Measurements from ENCODE around the gene PDILT. TPM values are rescaled to one million over a fixed set of nuclear protein-coding genes. Genes with fewer than 3 reads are reported as not detected.

Gene PDILT
- total RNA-seq, 1 donor from 2014 or later = not detected

DNA sequence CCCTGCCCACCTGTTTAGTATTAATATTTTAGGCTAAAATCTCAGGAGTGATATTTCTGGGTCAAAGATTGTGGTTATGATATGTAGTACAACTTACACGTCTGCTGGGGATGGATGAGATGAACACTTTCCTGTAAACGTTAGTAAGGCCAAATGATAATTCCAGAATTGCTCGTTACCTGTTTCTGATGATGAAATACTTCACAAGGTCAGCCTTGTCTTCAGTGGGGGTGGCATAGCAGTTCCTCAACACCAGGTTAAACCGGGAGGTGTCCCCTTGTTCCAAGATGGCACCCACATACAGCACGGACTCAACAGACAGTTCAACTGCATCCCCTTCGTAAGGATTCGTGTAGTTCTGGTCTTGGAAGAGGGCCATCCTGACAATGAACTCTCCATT lies 86.5 kb downstream of the PDILT start:
- Histone ChIP-seq H3K27me3 (no peaks in the 10 kb centered on the region), H3K9me3 (no peaks in the 10 kb centered on the region), H3K36me3 (no peaks in the 10 kb centered on the region), H3K4me1 (no peaks in the 10 kb centered on the region), H3K27ac (no peak overlapping the region), H3K4me3 (no peak overlapping the region)
- DNase-seq (ENCODE audit: extremely low spot score in 2 of 2) = no peak
- no peak for TF ChIP-seq POLR2A (IDR thresholded peaks at IDR 0.05)
- TF ChIP-seq, protein P1, sequence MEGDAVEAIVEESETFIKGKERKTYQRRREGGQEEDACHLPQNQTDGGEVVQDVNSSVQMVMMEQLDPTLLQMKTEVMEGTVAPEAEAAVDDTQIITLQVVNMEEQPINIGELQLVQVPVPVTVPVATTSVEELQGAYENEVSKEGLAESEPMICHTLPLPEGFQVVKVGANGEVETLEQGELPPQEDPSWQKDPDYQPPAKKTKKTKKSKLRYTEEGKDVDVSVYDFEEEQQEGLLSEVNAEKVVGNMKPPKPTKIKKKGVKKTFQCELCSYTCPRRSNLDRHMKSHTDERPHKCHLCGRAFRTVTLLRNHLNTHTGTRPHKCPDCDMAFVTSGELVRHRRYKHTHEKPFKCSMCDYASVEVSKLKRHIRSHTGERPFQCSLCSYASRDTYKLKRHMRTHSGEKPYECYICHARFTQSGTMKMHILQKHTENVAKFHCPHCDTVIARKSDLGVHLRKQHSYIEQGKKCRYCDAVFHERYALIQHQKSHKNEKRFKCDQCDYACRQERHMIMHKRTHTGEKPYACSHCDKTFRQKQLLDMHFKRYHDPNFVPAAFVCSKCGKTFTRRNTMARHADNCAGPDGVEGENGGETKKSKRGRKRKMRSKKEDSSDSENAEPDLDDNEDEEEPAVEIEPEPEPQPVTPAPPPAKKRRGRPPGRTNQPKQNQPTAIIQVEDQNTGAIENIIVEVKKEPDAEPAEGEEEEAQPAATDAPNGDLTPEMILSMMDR (IDR thresholded peaks at IDR 0.05) = no peak
- TF ChIP-seq POLR2AphosphoS5 (IDR thresholded peaks at IDR 0.05; ENCODE audit: insufficient read depth in 1 of 2, low read depth in 1 of 2) = no peak
- intact Hi-C loops (cut with DNase I) = no loop called here

DNA sequence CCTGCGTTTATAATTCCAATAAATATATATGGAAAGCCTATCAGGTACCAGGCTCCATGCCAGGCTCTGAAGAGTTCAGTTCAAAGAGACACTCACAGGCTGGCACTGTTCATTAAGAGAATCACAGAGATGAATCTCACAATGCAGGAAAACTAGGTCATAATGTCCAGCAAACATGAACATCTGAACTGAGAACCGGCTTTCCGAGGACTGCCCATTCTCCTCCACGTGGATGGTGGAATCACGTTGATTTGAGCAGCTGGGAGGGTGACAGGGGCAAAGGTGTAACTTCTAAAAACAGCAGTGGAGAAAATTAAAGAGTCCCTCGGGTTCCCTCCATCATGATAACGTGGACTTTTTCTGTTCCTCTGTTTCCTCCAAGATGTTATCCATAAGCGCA lies 87.4 kb downstream of the PDILT start:
- H3K4me1 ChIP-seq = no peaks in the 10 kb centered on the region
- intact Hi-C loops (cut with DNase I) = no loop called here
- no peak overlapping the region for H3K27ac ChIP-seq
- DNase-seq (ENCODE audit: extremely low spot score in 2 of 2) = no peak
- no peaks in the 10 kb centered on the region for H3K36me3 ChIP-seq
- no peaks in the 10 kb centered on the region for H3K27me3 ChIP-seq
- no peak overlapping the region for H3K4me3 ChIP-seq
- H3K9me3 ChIP-seq = no peaks in the 10 kb centered on the region
- no peak for TF ChIP-seq POLR2A (IDR thresholded peaks at IDR 0.05)
- TF ChIP-seq POLR2AphosphoS5 (IDR thresholded peaks at IDR 0.05; ENCODE audit: insufficient read depth in 1 of 2, low read depth in 1 of 2) = no peak
- TF ChIP-seq, protein P1 (IDR thresholded peaks at IDR 0.05) = no peak

DNA sequence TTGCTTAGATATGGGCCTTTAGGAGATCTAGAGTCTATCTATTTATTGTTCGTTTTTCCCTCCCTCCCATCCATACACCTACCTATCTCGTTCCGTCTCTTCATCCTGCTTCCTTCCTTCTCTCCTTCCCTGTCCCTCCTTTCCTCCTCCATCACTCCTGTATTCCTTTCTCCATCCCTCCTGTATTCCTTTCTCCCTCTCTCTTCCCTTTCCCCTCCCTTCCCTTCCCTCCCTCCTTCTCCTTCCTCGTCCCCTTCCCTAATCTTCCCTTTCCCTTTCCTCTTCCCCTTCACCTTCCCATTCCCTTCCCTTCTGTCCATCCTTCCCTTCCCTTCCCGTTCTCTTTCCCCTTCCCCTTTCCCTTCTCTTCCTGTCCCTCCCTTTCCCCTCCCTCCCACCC lies 87.8 kb downstream of the PDILT start:
- H3K36me3 ChIP-seq = no peaks in the 10 kb centered on the region
- TF ChIP-seq, protein P1 (IDR thresholded peaks at IDR 0.05) = no peak
- TF ChIP-seq POLR2AphosphoS5 (IDR thresholded peaks at IDR 0.05; ENCODE audit: insufficient read depth in 1 of 2, low read depth in 1 of 2) = no peak
- TF ChIP-seq POLR2A (IDR thresholded peaks at IDR 0.05) = no peak
- no peak for DNase-seq (ENCODE audit: extremely low spot score in 2 of 2)

GRCh38 chr16:20315764-20316163 lies 88.8 kb downstream of the PDILT start:
- no peak overlapping the region for H3K27ac ChIP-seq
- H3K27me3 ChIP-seq = no peaks in the 10 kb centered on the region
- H3K4me1 ChIP-seq = no peaks in the 10 kb centered on the region
- no peak overlapping the region for H3K4me3 ChIP-seq
- intact Hi-C loops (cut with DNase I) = no loop called here
- no peaks in the 10 kb centered on the region for H3K36me3 ChIP-seq
- no peaks in the 10 kb centered on the region for H3K9me3 ChIP-seq
- DNase-seq (ENCODE audit: extremely low spot score in 2 of 2) = no peak
- TF ChIP-seq, protein P1 (IDR thresholded peaks at IDR 0.05) = no peak
- TF ChIP-seq POLR2AphosphoS5 (IDR thresholded peaks at IDR 0.05; ENCODE audit: insufficient read depth in 1 of 2, low read depth in 1 of 2) (no peak), POLR2A (IDR thresholded peaks at IDR 0.05) (no peak)

More for the DNA sequence above, 87.8 kb downstream of the PDILT start:
- intact Hi-C loops (cut with DNase I) = no loop called here
- no peak overlapping the region for H3K27ac ChIP-seq
- no peaks in the 10 kb centered on the region for H3K27me3 ChIP-seq
- H3K4me1 ChIP-seq = no peaks in the 10 kb centered on the region
- H3K4me3 ChIP-seq = no peak overlapping the region
- H3K9me3 ChIP-seq = no peaks in the 10 kb centered on the region

GRCh38 chr16:20314575-20314974 lies 90.0 kb downstream of the PDILT start:
- Histone ChIP-seq H3K27me3 (no peaks in the 10 kb centered on the region), H3K4me3 (no peak overlapping the region), H3K4me1 (no peaks in the 10 kb centered on the region), H3K27ac (no peak overlapping the region), H3K9me3 (no peaks in the 10 kb centered on the region), H3K36me3 (no peaks in the 10 kb centered on the region)
- TF ChIP-seq POLR2A (IDR thresholded peaks at IDR 0.05) = no peak
- TF ChIP-seq, protein P1 (IDR thresholded peaks at IDR 0.05) = no peak
- no peak for TF ChIP-seq POLR2AphosphoS5 (IDR thresholded peaks at IDR 0.05; ENCODE audit: insufficient read depth in 1 of 2, low read depth in 1 of 2)
- intact Hi-C loops (cut with DNase I) = no loop called here
- no peak for DNase-seq (ENCODE audit: extremely low spot score in 2 of 2)
